Neutrophil (primary cell): ENCODE data around the gene COL26A1.

ENCODE experiments used
- H3K27ac ChIP-seq: fragments of 200-600 bp; sonication (generic); 2 replicates; pipeline ENCODE4 v1.5.1; 2016; ENCODE audit warnings: mild to moderate bottlenecking, moderate library complexity
- H3K27me3 ChIP-seq: fragments of 200-600 bp; sonication (generic); 2 replicates; pipeline ENCODE4 v1.6.0; 2016; ENCODE audit warnings: mild to moderate bottlenecking
- H3K36me3 ChIP-seq: fragments of 200-600 bp; sonication (generic); 2 replicates; pipeline ENCODE4 v1.5.1; 2017
- H3K4me1 ChIP-seq, 2 experiments: fragments of 200-600 bp in 1 of 2; sonication (generic) in 1 of 2; 1 replicate in 1 of 2; 2 replicates in 1 of 2; pipeline versions ENCODE4 v1.5.1 to v1.6.1; 2013 to 2016; ENCODE audit warnings: low read depth in 1 of 2, low read length in 1 of 2, mild to moderate bottlenecking in 1 of 2, moderate library complexity in 1 of 2; ENCODE audit not compliant: control insufficient read depth in 1 of 2, insufficient read depth in 1 of 2
- H3K4me3 ChIP-seq, 2 experiments: fragments of 200-600 bp in 1 of 2; sonication (generic) in 1 of 2; 1 replicate in 1 of 2; 2 replicates in 1 of 2; pipeline ENCODE4 v1.5.1; 2013 to 2016; ENCODE audit warnings: low read depth in 1 of 2, low read length in 1 of 2, mild to moderate bottlenecking in 1 of 2, moderate library complexity in 1 of 2
- H3K9me3 ChIP-seq: fragments of 200-600 bp; sonication (generic); 2 replicates; pipeline ENCODE4 v1.5.1; 2016
- CTCF ChIP-seq: fragments of 200-600 bp; sonication (generic); IDR thresholded peaks from 2 replicates; pipeline ENCODE4 v1.5.1; 2016; ENCODE audit warnings: antibody characterized with exemption

Gene COL26A1

GRCh38 chr7:101511965-101512364 is 149.3 kb downstream of the COL26A1 start:
- Histone ChIP-seq H3K36me3 (no peaks in the 10 kb centered on the region), H3K4me3 (no peak overlapping the region), H3K4me1 (no peaks in the 10 kb centered on the region), H3K27ac (no peak overlapping the region), H3K9me3 (no peaks in the 10 kb centered on the region), H3K27me3 (peaks cover 13% of the 10 kb centered on the region)
- no peak for TF ChIP-seq CTCF

GRCh38 chr7:101516851-101517250 is 154.2 kb downstream of the COL26A1 start:
- no peaks in the 10 kb centered on the region for H3K4me1 ChIP-seq
- no peak overlapping the region for H3K4me3 ChIP-seq
- no peaks in the 10 kb centered on the region for H3K9me3 ChIP-seq
- no peaks in the 10 kb centered on the region for H3K27me3 ChIP-seq
- TF ChIP-seq CTCF, result no peak
- H3K27ac ChIP-seq, result no peak overlapping the region
- no peaks in the 10 kb centered on the region for H3K36me3 ChIP-seq

- no peak overlapping the region for H3K4me3 ChIP-seq
- H3K36me3 ChIP-seq, result no peaks in the 10 kb centered on the region
- H3K4me1 ChIP-seq, result no peaks in the 10 kb centered on the region
- no peak for TF ChIP-seq CTCF
- H3K9me3 ChIP-seq, result no peaks in the 10 kb centered on the region
- peaks cover 1% of the 10 kb centered on the region for H3K27me3 ChIP-seq
- H3K27ac ChIP-seq, result no peak overlapping the region
Measured at GRCh38 chr7:101517304-101517703, 154.6 kb downstream of the COL26A1 start.

GRCh38 chr7:101518336-101518735 is 155.7 kb downstream of the COL26A1 start:
- H3K4me1 ChIP-seq, result no peaks in the 10 kb centered on the region
- peaks cover 9% of the 10 kb centered on the region for H3K27me3 ChIP-seq
- H3K4me3 ChIP-seq, result no peak overlapping the region
- no peak overlapping the region for H3K27ac ChIP-seq
- H3K36me3 ChIP-seq, result no peaks in the 10 kb centered on the region
- no peaks in the 10 kb centered on the region for H3K9me3 ChIP-seq
- TF ChIP-seq CTCF, result no peak

GRCh38 chr7:101519324-101520023 is 156.8 kb downstream of the COL26A1 start:
- Histone ChIP-seq H3K9me3 (no peaks in the 10 kb centered on the region), H3K27ac (no peak overlapping the region), H3K36me3 (no peaks in the 10 kb centered on the region), H3K4me3 (no peak overlapping the region), H3K4me1 (no peaks in the 10 kb centered on the region), H3K27me3 (peaks cover 9% of the 10 kb centered on the region)
- TF ChIP-seq CTCF, result no peak
